ENCODE data around the gene PKP4.

- no peak for TF ChIP-seq CTCF (IDR thresholded peaks at IDR 0.05; ENCODE audit: low read length)
- no peak for TF ChIP-seq EZH2 (IDR thresholded peaks at IDR 0.05; ENCODE audit: borderline replicate concordance, low read length)
These were observed 44.5 kb upstream of the PKP4 start for GRCh38 chr2:158412206-158412605.
